HEK293T (cell line): ENCODE measurements around the gene RIT2.

Experiments used
- CTCF ChIA-PET: fragments of 350-600 bp; formaldehyde crosslinking; extraction: SDS; loops from one replicate; lab custom pipeline; 2021; ENCODE audit warnings: antibody characterized with exemption, inconsistent platforms; lab: Yijun Ruan, JAX
- POLR2A ChIA-PET: fragments of 350-600 bp; formaldehyde crosslinking; extraction: SDS; loops from one replicate; lab custom pipeline; 2020; ENCODE audit warnings: antibody characterized with exemption, inconsistent platforms; lab: Yijun Ruan, JAX
- DNase-seq: peaks from one replicate; pipeline ENCODE4 v3.0.0; 2012; ENCODE audit warnings: mixed read lengths; ENCODE audit errors: extremely low spot score
- ARNT ChIP-seq: fragments of 450-650 bp; IDR thresholded peaks from 2 replicates; pipeline ENCODE4 v1.6.1; 2017; ENCODE audit warnings: mild to moderate bottlenecking
- BHLHE40 ChIP-seq: fragments of 450-650 bp; IDR thresholded peaks from 2 replicates; pipeline ENCODE4 v1.6.1; 2016; ENCODE audit warnings: mild to moderate bottlenecking, moderate library complexity, borderline replicate concordance
- CTBP1 ChIP-seq: fragments of 450-650 bp; IDR thresholded peaks from 2 replicates; pipeline ENCODE4 v1.6.1; 2016; ENCODE audit warnings: borderline replicate concordance
- ELF4 ChIP-seq: fragments of 450-650 bp; IDR thresholded peaks from 2 replicates; pipeline ENCODE4 v1.6.1; 2017; ENCODE audit warnings: antibody characterized with exemption
- FOXA1 ChIP-seq: fragments of 450-650 bp; IDR thresholded peaks from 2 replicates; pipeline ENCODE4 v1.6.1; 2016; ENCODE audit warnings: mild to moderate bottlenecking
- FOXK2 ChIP-seq: fragments of 450-650 bp; IDR thresholded peaks from 2 replicates; pipeline ENCODE4 v1.6.1; 2016; ENCODE audit warnings: mild to moderate bottlenecking
- FOXM1 ChIP-seq: fragments of 450-650 bp; IDR thresholded peaks from 2 replicates; pipeline ENCODE4 v1.6.1; 2017; ENCODE audit warnings: mild to moderate bottlenecking, borderline replicate concordance
- HDGF ChIP-seq: fragments of 450-650 bp; IDR thresholded peaks from 2 replicates; pipeline ENCODE4 v1.6.1; 2017; ENCODE audit warnings: antibody characterized with exemption, borderline replicate concordance
- L3MBTL2 ChIP-seq: fragments of 450-650 bp; conservative IDR thresholded peaks from 2 replicates; pipeline ENCODE4 v1.6.1; 2016; ENCODE audit warnings: mild to moderate bottlenecking
- LEF1 ChIP-seq: fragments of 450-650 bp; IDR thresholded peaks from 2 replicates; pipeline ENCODE4 v1.6.1; 2017; ENCODE audit warnings: mild to moderate bottlenecking, borderline replicate concordance
- NFRKB ChIP-seq: fragments of 450-650 bp; IDR thresholded peaks from 2 replicates; pipeline ENCODE4 v1.6.1; 2016; ENCODE audit warnings: mild to moderate bottlenecking, moderate library complexity
- PKNOX1 ChIP-seq: fragments of 450-650 bp; IDR thresholded peaks from 2 replicates; pipeline ENCODE4 v1.6.1; 2016
- SP1 ChIP-seq: fragments of 450-650 bp; IDR thresholded peaks from 2 replicates; pipeline ENCODE4 v1.6.1; 2017
- SUZ12 ChIP-seq: fragments of 450-650 bp; IDR thresholded peaks from 2 replicates; pipeline ENCODE4 v1.6.1; 2016; ENCODE audit warnings: mild to moderate bottlenecking
- TARDBP ChIP-seq: fragments of 450-650 bp; IDR thresholded peaks from 2 replicates; pipeline ENCODE4 v1.6.1; 2016
- ZNF384 ChIP-seq: fragments of 450-650 bp; IDR thresholded peaks from 2 replicates; pipeline ENCODE4 v1.6.1; 2016

The RIT2 gene

GRCh38 chr18:43115076-43115921, at the start of gene RIT2:
Gene RIT2 (minus strand): TSS chr18:43115685.
- TF ChIP-seq ARNT (no peak), FOXK2 (no peak)
- ChIA-PET POLR2A (no interaction called here), CTCF (no interaction called here)
- no peak for DNase-seq

DNA sequence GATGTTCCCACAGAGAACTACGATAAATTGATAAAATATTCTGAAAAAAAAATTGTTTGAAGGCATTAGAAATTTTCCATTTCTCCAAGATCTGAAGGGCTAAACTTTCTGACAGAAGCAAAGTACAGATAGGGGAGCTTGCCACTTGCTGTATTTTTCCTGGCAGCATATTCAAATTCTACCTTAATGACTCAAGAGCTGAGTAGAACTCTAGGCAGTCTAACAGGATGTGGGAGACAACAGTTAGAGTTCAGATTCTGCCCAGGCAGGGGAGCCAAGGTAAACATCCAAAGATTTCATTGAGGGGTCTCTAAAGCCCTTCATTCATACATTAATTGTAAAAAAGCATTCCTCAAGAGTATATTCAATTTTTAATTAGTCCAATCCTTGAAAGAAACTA, 46.0 kb upstream of the RIT2 start:
- ChIA-PET POLR2A (no interaction called here), CTCF (no interaction called here)
- no peak for TF ChIP-seq LEF1
- no peak for TF ChIP-seq ARNT
- no peak for TF ChIP-seq HDGF
- TF ChIP-seq FOXA1: no peak
- no peak for TF ChIP-seq BHLHE40
- TF ChIP-seq ZNF384: no peak
- no peak for TF ChIP-seq TARDBP
- no peak for TF ChIP-seq FOXK2
- TF ChIP-seq FOXM1: no peak
- DNase-seq: no peak

DNA sequence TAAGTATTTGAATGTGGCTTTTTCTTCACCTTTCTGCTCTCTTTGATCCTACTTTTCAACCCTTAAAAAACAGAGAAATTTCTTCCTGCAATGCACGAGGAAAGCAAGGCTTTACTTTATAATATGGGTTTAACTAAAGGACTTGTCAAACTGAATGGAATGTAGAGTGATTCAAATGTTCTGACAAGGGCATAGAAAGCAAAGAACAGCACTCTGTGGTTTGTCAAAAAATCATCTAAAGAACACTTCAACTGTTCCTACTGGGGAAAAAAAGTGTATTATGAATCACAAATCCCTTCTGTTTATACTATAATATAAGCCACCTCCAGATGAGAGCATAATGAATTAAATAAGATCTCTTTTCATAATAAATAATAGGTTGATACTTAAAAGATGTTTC, 45.0 kb upstream of the RIT2 start:
- POLR2A ChIA-PET: no interaction called here
- CTCF ChIA-PET: no interaction called here
- no peak for DNase-seq
- TF ChIP-seq HDGF: no peak
- TF ChIP-seq FOXM1: no peak
- TF ChIP-seq PKNOX1: no peak
- no peak for TF ChIP-seq LEF1
- no peak for TF ChIP-seq FOXA1
- no peak for TF ChIP-seq ZNF384
- TF ChIP-seq ARNT: no peak
- TF ChIP-seq NFRKB: no peak
- TF ChIP-seq BHLHE40: no peak

GRCh38 chr18:43159926-43160325, 44.4 kb upstream of the RIT2 start:
- DNase-seq: no peak
- TF ChIP-seq CTBP1 (no peak), ZNF384 (no peak), FOXK2 (no peak), TARDBP (no peak), SP1 (no peak), L3MBTL2 (no peak), ELF4 (no peak), NFRKB (no peak), HDGF (no peak), LEF1 (no peak), FOXA1 (no peak), BHLHE40 (no peak), FOXM1 (no peak), ARNT (no peak), SUZ12 (no peak), PKNOX1 (no peak)
- ChIA-PET CTCF (no interaction called here), POLR2A (no interaction called here)

DNA sequence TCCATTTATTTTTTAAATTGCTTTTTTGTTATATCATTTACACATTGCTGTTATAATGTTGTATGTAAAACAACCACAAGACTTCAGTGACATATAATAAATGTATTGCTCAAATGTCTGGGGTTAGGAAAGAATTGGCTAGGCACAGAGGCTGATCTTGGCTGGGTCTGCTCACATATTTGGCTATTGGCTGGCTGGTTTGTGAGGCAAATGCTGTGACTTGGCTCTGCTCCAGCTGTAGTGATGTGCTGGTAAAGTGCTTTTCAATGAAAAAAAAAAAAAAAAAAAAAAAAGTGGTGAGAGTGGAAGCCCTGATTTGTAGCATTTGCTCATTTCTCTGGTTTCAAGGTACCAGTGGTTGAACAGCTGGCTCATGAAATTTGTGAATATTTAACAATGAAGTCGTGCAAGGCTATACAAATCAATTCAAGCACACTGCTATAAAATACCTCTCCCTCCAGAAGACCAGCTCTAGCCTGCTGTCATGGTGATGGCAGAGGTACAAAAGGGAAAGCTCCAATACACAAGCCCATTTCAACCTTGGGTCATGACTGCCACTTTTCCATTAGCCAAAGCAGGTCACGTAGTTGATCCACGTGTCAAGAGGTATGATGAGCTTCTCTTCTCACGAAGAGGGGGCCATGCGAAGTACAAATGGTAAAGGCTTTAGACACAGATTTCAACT, 43.7 kb upstream of the RIT2 start:
- ChIA-PET POLR2A (no interaction called here), CTCF (no interaction called here)
- DNase-seq: no peak

GRCh38 chr18:43158381-43158780, 42.9 kb upstream of the RIT2 start:
- CTCF ChIA-PET: no interaction called here
- DNase-seq: no peak
- no peak for TF ChIP-seq SP1
- no peak for TF ChIP-seq ARNT
- POLR2A ChIA-PET: no interaction called here

More for the DNA sequence above, 43.7 kb upstream of the RIT2 start:
- no peak for TF ChIP-seq SP1
- TF ChIP-seq FOXK2: no peak

- TF ChIP-seq FOXM1 (no peak), BHLHE40 (no peak), SUZ12 (no peak), SP1 (no peak), CTBP1 (no peak), TARDBP (no peak), NFRKB (no peak), LEF1 (no peak), ZNF384 (no peak), FOXK2 (no peak), FOXA1 (no peak), L3MBTL2 (no peak), ELF4 (no peak), HDGF (no peak), ARNT (no peak), PKNOX1 (no peak)
- ChIA-PET CTCF (no interaction called here), POLR2A (no interaction called here)
- no peak for DNase-seq
These were observed 40.4 kb upstream of the RIT2 start for GRCh38 chr18:43155842-43156241.
